ENCODE results near the gene CMTM8. TPM values are rescaled to one million over a fixed set of nuclear protein-coding genes. Genes with fewer than 3 reads are reported as not detected.

The CMTM8 gene
- polyA plus RNA-seq, 1 donor from 2014 or later, result 0.25 TPM

- peaks cover 11 to 13% (median 13%) of the 10 kb centered on the region in 3 donors for H3K4me1 Mint-ChIP-seq
- H3K36me3 Mint-ChIP-seq, result no peaks in the 10 kb centered on the region
- peaks cover 17% of the 10 kb centered on the region for H3K27me3 Mint-ChIP-seq
- H3K4me3 Mint-ChIP-seq, result no peak overlapping the region
- H3K27ac Mint-ChIP-seq, result no peak overlapping the region
- no peaks in the 10 kb centered on the region for H3K9me3 Mint-ChIP-seq
Measured at GRCh38 chr3:32278714-32279113, 40.2 kb downstream of the CMTM8 start.

GRCh38 chr3:32280262-32280910 lies 41.9 kb downstream of the CMTM8 start:
- Mint-ChIP-seq H3K4me3 (no peak overlapping the region), H3K4me1 (peaks cover 13 to 20% (median 14%) of the 10 kb centered on the region in 3 donors)

GRCh38 chr3:32281570-32282106 lies 43.2 kb downstream of the CMTM8 start:
- peaks cover 11% of the 10 kb centered on the region for H3K27me3 Mint-ChIP-seq
- H3K36me3 Mint-ChIP-seq, result no peaks in the 10 kb centered on the region
- no peak overlapping the region for H3K27ac Mint-ChIP-seq
- no peaks in the 10 kb centered on the region for H3K9me3 Mint-ChIP-seq
- H3K4me1 Mint-ChIP-seq, result peaks cover 8 to 19% (median 11%) of the 10 kb centered on the region in 3 donors
- H3K4me3 Mint-ChIP-seq, result no peak overlapping the region

More at GRCh38 chr3:32280262-32280910, 41.9 kb downstream of the CMTM8 start:
- Mint-ChIP-seq H3K36me3 (no peaks in the 10 kb centered on the region), H3K27me3 (peaks cover 17% of the 10 kb centered on the region), H3K27ac (no peak overlapping the region), H3K9me3 (no peaks in the 10 kb centered on the region)

- peaks cover 6 to 19% (median 11%) of the 10 kb centered on the region in 3 donors for H3K4me1 Mint-ChIP-seq
Measured at GRCh38 chr3:32282578-32283154, 44.2 kb downstream of the CMTM8 start.

GRCh38 chr3:32283304-32283703 lies 44.8 kb downstream of the CMTM8 start:
- H3K4me1 Mint-ChIP-seq, result peaks cover 6 to 19% (median 11%) of the 10 kb centered on the region in 3 donors
- peak overlapping the region in 1 of 3 donors; percentile 68 for H3K27ac Mint-ChIP-seq
- H3K36me3 Mint-ChIP-seq, result no peaks in the 10 kb centered on the region
- peak overlapping the region in 1 of 4 donors; percentile 44 for H3K4me3 Mint-ChIP-seq
- peaks cover 9% of the 10 kb centered on the region for H3K27me3 Mint-ChIP-seq
- H3K9me3 Mint-ChIP-seq, result no peaks in the 10 kb centered on the region

More at GRCh38 chr3:32282578-32283154, 44.2 kb downstream of the CMTM8 start:
- Mint-ChIP-seq H3K36me3 (no peaks in the 10 kb centered on the region), H3K27me3 (peaks cover 9% of the 10 kb centered on the region), H3K4me3 (peak overlapping the region in 2 of 4 donors; percentile 3 to 44), H3K27ac (no peak overlapping the region), H3K9me3 (no peaks in the 10 kb centered on the region)

- peaks cover 9% of the 10 kb centered on the region for H3K27me3 Mint-ChIP-seq
- no peak overlapping the region for H3K4me3 Mint-ChIP-seq
- H3K9me3 Mint-ChIP-seq, result no peaks in the 10 kb centered on the region
- H3K4me1 Mint-ChIP-seq, result peaks cover 10 to 23% (median 14%) of the 10 kb centered on the region in 3 donors
- H3K27ac Mint-ChIP-seq, result no peak overlapping the region
- H3K36me3 Mint-ChIP-seq, result no peaks in the 10 kb centered on the region
Measured at GRCh38 chr3:32284443-32285212, 46.1 kb downstream of the CMTM8 start.

GRCh38 chr3:32285891-32286290 lies 47.4 kb downstream of the CMTM8 start:
- Mint-ChIP-seq H3K27me3 (peaks cover 9% of the 10 kb centered on the region), H3K36me3 (no peaks in the 10 kb centered on the region), H3K4me1 (peaks cover 10 to 23% (median 14%) of the 10 kb centered on the region in 3 donors), H3K9me3 (no peaks in the 10 kb centered on the region), H3K27ac (peak overlapping the region in 1 of 3 donors; percentile 35), H3K4me3 (peak overlapping the region in 1 of 4 donors; percentile 15)

GRCh38 chr3:32288819-32289218 lies 50.3 kb downstream of the CMTM8 start:
- Mint-ChIP-seq H3K4me1 (peaks cover 4 to 16% (median 7%) of the 10 kb centered on the region in 3 donors), H3K27me3 (no peaks in the 10 kb centered on the region), H3K4me3 (peak overlapping the region in 1 of 4 donors; percentile 49), H3K27ac (no peak overlapping the region), H3K9me3 (no peaks in the 10 kb centered on the region), H3K36me3 (no peaks in the 10 kb centered on the region)

GRCh38 chr3:32290619-32291018 lies 52.1 kb downstream of the CMTM8 start:
- peak overlapping the region in 1 of 3 donors; percentile 13 for H3K27ac Mint-ChIP-seq
- no peak overlapping the region for H3K4me3 Mint-ChIP-seq
- H3K4me1 Mint-ChIP-seq, result peaks cover 4 to 8% (median 5%) of the 10 kb centered on the region in 3 donors
- no peaks in the 10 kb centered on the region for H3K27me3 Mint-ChIP-seq
- H3K9me3 Mint-ChIP-seq, result no peaks in the 10 kb centered on the region
- H3K36me3 Mint-ChIP-seq, result no peaks in the 10 kb centered on the region

GRCh38 chr3:32292085-32292796 lies 53.8 kb downstream of the CMTM8 start:
- H3K4me3 Mint-ChIP-seq, result no peak overlapping the region
- H3K27ac Mint-ChIP-seq, result no peak overlapping the region
- H3K27me3 Mint-ChIP-seq, result no peaks in the 10 kb centered on the region
- peaks cover 3 to 6% (median 5%) of the 10 kb centered on the region in 3 donors for H3K4me1 Mint-ChIP-seq
- H3K9me3 Mint-ChIP-seq, result no peaks in the 10 kb centered on the region
- no peaks in the 10 kb centered on the region for H3K36me3 Mint-ChIP-seq

- H3K27me3 Mint-ChIP-seq, result no peaks in the 10 kb centered on the region
- H3K27ac Mint-ChIP-seq, result no peak overlapping the region
- H3K36me3 Mint-ChIP-seq, result no peaks in the 10 kb centered on the region
- no peaks in the 10 kb centered on the region for H3K9me3 Mint-ChIP-seq
- peaks cover 2 to 5% (median 5%) of the 10 kb centered on the region in 3 donors for H3K4me1 Mint-ChIP-seq
- H3K4me3 Mint-ChIP-seq, result no peak overlapping the region
Measured at GRCh38 chr3:32293903-32294302, 55.4 kb downstream of the CMTM8 start.

GRCh38 chr3:32296251-32297204 lies 58.0 kb downstream of the CMTM8 start:
- Mint-ChIP-seq H3K27me3 (peaks cover 3% of the 10 kb centered on the region), H3K9me3 (no peaks in the 10 kb centered on the region), H3K4me3 (peak overlapping the region in 1 of 4 donors; percentile 23), H3K27ac (peak overlapping the region in 1 of 3 donors; percentile 9), H3K4me1 (peaks cover 0 to 4% (median 2%) of the 10 kb centered on the region in 3 donors), H3K36me3 (no peaks in the 10 kb centered on the region)

GRCh38 chr3:32297366-32297765 lies 58.9 kb downstream of the CMTM8 start:
- H3K36me3 Mint-ChIP-seq, result no peaks in the 10 kb centered on the region
- no peaks in the 10 kb centered on the region for H3K9me3 Mint-ChIP-seq
- H3K4me1 Mint-ChIP-seq, result peaks cover 0 to 4% (median 2%) of the 10 kb centered on the region in 3 donors
- no peak overlapping the region for H3K4me3 Mint-ChIP-seq
- peak overlapping the region in 1 of 3 donors; percentile 75 for H3K27ac Mint-ChIP-seq
- peaks cover 3% of the 10 kb centered on the region for H3K27me3 Mint-ChIP-seq
